8988T (cell line): ENCODE data around the gene TMEM213.
"Not testable (repeated sequence)": the region's sequence is repeated elsewhere in the genome, so short reads cannot be mapped to it uniquely, and the experiment has no call there.

Experiments used
- DNase-seq: peaks from one replicate; pipeline ENCODE4 v3.0.0; 2011

Gene TMEM213

DNA sequence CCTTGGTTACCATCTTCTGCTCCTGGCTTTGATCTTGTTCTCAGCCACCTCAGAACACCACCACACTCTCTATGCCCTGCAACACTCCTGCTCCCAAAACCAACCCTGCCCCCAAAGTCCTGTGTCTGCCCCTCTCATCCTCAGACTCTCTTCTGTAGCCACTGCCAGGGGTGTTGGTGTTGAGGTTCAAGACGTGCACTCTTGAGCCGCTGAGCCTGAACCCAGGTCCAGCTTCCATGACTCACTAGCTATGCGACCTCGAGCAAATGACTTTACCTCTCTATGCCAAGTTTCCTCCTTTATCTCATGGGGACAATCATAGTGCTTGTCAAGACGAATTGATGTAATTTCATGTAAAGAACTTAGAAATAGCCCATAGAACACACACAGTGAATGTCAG lies 1.0 kb downstream of the TMEM213 start:
- DNase-seq: no peak

DNA sequence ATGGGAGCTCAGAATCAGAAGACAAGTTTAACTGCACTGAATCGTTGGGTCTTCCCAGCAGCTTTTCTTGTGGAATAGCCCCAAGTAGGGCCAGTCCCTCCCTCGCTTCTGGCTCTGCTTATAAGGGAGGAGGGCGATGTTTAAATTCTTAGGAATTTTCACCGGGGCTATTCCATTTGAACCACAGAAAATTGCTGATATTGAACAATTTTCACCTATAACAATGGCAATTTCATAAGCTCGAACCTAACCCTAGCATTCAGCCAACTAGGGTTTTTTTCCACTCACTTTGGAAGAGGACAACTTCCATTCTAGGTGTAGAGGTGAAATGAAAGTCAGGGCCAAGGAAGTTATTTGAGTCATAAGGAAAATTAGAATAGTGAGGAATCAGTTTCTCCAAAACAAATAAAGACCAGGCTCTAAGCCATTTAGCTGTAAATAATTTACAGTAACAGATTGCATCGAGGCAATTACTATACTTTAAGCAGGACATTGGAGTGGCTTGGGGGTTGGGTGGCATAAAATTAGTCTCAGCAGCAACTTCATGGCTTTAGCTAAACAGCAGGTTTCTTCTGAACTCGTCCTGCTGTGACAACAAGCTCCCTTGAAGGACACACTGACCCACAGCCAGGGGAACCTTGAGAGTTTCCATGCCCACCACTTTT lies 1.7 kb downstream of the TMEM213 start:
- DNase-seq: no peak

DNA sequence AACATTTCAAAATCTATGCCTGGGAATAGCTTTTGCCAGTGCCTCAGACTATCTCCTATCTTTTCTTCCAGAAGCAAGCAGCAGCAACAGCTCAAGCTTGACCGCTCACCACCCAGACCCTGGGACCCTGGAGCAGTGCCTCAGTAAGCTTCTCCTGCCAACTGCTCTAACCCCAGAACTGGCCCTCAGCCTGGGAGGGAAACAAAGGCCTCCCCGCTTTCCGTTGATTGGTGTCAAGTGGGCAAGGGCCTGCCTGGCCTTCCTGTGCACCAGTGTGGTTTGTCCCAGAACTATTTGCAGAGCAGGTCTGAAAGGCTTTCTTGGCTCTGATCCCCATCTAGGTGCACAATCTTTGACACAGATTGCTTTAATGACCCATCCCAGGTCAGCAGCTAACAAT lies 3.5 kb downstream of the TMEM213 start:
- DNase-seq: no peak

DNA sequence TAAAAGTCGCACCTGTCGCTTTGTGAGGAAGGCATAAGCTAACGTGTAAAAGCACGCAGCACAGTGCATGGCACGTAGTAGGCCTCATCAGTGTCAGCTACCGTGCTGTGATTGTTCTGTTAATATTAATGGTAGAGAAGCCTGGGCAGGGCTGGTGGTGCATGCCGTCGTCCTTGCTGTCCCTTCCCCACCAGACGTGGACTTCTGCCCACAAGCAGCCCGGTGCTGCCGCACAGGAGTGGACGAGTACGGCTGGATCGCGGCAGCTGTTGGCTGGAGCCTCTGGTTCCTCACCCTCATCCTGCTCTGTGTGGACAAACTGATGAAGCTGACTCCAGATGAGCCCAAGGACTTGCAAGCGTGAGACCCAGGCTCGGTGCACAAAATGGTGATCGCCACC lies 4.9 kb downstream of the TMEM213 start:
- no peak for DNase-seq

DNA sequence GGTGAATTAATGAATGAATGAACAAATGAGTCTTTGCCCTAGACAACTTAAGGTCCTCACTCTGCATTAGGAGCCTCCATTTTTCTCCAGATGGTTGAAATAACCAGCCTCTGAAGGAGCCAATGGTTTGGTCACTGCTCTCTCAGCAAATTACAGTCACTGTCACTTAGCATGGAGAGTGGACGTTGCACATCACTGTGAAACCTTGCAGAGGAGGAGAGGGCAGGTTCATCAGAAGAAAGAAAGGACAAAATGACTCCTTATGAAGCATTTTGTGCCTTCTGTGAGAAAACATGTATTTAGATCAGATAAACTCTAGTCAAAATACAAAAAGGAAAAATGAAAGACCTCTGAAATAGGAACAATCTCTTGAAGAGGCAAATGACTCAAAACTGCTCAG lies 6.8 kb downstream of the TMEM213 start:
- no peak for DNase-seq

DNA sequence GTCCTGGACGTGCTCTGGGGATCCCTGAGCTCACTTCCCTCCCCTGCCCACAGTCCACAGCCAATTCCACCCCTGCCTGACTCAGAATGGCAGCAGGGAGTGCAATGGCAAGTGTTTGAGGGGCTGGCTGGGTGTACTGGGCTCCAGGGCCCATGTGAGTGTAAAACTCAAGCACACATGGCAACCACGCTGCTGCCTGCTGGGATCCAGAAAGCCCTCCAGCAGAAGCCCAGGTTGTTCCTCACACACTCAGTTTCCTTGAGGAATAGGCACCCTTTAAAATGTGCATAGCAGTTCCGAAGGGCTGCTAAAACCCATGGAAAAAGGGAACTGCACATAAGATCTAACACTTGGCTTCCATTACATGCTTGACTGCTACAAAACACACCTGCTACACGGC lies 11.6 kb downstream of the TMEM213 start:
- no peak for DNase-seq

DNA sequence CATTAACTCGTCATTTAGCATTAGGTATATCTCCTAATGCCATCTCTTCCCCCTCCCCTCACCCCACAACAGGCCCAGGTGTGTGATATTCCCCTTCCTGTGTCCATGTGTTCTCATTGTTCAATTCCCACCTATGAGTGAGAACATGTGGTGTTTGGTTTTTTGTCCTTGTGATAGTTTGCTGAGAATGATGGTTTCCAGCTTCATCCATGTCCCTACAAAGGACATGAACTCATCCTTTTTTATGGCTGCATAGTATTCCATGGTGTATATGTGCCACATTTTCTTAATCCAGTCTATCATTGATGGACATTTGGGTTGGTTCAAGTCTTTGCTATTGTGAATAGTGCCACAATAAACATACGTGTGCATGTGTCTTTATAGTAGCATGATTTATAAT lies 13.5 kb downstream of the TMEM213 start:
- DNase-seq: not testable (repeated sequence)

DNA sequence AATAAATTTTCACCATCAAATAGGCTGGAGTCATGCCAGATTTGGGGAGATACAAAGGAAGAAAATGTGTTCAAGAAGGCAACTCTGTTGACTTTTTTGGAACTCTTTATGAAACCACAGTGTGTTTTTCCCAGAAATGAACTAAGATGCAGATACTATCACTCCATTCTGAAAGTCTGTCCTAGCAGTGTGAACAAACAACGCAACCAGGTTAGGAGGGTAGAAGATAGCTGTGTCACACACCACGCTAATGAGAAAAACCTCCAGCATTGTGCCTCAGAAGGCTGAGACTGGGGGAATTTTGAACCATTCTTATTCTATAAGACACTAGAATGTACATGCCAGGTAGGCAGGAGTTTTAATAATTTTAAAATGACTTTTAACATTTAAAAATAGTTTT lies 16.2 kb downstream of the TMEM213 start:
- DNase-seq: no peak

DNA sequence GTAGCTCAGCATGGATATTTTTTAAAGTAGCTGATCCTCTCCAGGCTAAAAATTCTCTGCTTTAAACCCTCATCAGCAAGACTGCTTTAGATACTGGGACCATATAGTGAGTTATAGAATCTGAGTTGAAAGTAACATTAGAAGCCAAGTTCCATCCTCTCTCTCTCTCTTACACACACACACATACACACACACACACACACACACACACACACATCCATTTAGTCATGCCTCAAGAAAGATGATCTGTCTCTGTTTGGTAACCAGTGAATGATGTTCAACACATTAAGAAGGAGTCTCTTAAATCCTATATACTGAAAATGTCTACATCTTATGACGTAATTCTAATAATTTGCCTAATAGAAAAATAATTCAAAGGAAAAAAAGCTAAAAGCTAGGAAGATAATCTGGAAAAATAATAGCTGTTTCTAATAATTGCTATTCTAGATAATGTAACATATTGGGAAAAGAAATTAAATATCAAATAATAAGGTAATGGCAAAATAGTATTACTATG lies 17.1 kb downstream of the TMEM213 start:
- no peak for DNase-seq

DNA sequence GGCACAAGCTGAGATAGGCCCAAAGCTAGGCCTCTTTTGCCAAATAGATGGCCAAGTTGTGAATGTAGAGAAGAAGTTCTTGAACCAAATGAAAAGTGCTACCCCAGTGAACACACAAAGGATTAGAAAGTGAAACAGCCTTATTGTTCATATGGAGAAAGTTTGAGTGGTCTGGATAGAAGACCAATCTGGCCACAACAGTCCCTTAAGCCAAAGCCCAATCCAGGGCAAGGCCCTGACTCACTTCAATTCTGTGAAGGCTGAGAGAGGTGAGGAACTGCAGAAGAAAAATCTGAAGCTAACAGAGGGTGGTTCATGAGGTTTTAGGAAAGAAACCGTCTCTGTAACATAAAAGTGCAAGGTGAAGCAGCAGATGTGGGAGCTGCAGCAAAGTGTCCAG lies 18.9 kb downstream of the TMEM213 start:
- DNase-seq: no peak

DNA sequence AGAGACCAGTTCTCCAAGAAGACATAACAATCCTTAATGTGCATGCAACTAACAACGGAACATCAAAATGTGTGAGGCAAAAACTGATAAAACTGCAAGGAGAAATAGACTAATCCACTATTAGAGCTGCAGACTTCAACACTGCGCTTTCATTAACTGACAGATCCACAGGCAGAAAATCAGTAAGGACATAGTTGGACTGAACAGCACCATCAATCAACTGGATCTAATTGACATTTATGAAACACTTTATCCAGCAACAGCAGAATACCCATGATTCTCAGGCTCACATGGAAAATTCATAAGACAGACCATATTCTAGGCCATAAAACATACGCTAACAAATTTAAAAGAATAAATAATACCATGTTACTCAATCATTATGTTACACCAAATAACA lies 21.8 kb downstream of the TMEM213 start:
- no peak for DNase-seq

DNA sequence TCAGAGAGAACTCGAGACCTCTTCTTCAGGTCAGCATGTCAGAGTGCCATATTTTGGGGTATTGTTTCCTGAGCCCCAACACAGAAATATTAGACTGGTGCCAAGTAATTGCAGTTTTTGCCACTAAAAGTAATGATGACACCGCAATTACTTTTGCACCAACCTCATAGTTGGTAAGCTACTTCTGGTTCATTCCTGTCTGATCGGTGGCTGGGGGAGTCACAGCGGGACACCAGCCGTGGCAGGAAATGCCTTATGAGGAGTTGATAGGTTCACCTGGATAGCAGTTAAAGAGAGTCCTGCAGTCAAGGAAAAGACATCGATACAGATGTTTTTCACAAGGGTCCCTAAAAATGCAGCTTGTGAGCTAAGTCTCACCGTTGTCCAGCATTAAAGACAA lies 24.1 kb downstream of the TMEM213 start:
- DNase-seq: no peak

DNA sequence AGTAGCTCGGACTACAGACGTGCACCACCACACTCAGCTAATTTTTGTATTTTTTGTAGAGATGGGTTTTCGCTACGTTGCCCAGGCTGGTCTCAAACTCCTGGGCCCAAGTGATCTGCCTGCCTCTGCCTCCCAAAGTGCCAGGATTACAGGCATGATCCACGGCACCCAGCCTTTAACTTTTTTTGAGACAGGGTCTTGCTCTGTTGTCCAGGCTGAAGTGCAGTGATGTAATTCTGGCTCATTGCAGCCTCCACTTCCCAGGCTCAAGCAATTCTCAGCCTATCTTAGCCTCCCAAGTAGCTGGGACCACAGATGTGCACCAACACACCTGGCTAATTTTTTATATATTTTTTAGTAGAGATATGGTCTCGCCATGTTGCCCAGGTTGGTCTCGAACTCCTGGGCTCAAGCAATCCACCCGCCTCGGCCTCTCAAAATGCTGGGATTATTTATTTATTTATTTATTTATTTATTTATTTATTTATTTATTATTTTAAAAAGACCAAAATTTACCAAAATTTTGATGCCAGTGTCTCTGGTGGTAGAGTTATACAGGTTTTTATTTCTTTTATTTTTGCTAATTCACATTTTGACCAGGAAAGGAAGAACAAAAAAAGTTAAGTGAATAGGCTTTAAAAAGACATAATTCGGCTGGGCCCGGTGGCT lies 25.2 kb downstream of the TMEM213 start:
- DNase-seq: no peak

DNA sequence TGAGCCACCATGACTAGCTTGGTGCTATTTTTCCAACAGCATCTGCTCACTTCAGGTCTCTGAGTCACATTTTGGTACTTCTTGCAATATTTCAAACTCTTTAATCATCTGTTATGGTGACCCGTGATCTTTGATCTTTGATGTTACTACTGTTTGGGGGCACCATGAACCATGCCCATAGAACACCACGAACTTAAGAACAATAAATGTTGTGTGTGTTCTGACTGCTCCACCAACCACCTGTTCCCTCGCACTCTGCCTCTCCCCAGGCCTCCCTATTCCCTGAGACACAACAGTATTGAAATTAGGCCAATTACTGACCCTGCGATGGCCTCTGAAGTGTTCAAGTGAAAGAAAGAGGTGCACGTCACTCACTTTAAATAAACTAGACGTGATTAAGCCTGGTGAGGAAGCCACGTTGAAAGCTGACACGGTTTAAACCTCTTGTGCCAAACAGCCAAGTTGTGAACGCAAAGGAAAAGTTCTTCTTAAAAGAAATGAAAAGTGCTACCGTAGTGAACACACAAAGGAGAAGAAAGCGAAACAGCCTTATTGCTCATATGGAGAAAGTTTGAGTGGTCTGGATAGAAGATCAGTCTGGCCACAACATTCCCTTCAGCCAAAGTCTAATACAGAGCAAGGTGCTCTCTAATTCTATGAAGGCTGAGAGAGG lies 27.4 kb downstream of the TMEM213 start:
- DNase-seq: no peak

DNA sequence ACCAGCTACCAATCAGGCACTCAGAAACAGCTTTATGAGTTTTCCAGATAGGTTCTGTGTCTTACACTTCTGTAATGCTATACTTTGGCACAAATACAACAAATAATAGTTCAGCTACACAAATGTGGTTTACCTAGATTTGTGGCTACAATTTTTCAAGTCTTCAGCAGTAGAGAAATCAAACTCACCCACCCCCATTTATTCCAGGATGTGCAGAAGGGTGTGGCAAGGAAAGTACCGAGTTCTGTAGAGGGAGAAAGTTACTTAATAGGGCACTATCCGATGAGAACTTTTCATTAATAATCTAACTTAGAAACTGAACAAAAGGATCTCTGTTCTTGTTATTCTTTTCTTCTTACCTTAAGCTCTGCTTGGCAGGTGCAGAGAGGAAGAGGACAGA lies 30.5 kb downstream of the TMEM213 start:
- no peak for DNase-seq

DNA sequence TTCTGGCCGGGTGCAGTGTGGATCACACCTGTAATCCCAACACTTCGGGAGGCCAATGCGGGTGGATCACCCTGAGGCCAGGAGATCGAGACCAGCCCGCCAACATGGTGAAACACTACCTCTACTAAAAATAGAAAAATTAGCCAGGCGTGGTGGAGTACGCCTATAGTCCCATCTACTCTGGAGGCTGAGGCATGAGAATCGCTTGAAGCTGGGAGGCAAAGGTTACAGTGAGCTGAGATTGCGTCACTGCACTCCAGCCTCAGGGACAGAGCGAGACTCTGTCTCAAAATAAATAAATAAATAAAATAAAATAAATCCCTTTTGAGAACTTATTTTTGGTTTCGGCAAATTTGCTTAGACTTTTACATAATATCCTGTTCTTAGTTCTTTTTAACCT lies 31.5 kb downstream of the TMEM213 start:
- DNase-seq: no peak

DNA sequence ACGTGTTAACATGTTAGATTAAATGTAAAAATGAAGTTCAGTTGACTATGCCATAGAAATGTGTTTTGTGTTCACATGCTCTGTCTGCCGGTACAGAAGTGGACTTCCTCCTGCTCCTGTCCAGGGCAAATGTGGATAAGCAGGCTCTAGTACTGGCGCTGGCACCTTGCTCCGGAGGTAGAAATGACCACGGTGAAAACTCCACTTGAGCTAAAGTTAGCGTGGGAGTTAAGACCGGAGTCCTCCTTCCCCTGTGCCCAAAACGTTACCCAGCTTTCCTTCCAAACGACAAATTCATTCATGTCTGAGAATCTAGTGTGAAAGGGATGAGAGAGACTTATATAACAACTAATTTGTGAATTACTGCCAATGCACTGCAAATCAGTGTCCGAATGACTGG lies 35.2 kb downstream of the TMEM213 start:
- DNase-seq: no peak

DNA sequence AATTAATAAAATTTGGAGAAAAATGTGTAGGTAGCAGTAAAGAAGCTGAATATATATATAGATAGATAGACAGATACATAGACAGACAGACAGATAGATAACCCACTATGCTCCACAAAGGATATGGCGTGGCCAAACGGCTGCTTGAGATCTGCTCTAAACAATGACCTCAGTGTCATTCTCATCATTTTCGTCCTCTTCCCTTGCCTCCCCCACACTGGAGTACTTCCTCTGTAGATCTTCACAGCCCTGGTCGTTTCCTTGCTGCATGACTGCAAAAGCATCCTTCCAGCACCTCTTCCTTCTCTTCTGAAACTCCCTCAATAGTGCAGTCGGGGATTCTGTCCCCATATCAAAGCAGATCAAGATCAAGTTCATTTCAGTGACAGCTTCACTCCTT lies 35.8 kb downstream of the TMEM213 start:
- DNase-seq: no peak

DNA sequence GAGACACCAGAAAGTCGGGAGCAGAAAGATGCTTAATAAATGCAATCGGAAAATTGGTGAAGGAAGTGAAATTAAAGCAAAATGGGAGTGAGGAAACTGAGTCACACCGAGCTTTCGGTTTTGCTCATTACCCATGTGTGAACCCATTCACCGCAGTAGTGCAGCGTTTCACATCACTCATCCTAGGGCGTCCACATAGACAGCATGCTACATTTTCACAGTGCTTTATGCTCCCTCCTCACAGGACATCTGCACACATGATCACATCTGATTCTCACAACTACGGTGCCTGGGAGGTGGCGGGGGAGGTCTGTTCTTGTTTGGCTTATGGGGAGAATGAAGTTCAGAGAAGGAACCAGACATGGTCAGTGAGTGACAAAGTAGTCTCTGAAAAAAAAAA lies 36.8 kb downstream of the TMEM213 start:
- DNase-seq: no peak

DNA sequence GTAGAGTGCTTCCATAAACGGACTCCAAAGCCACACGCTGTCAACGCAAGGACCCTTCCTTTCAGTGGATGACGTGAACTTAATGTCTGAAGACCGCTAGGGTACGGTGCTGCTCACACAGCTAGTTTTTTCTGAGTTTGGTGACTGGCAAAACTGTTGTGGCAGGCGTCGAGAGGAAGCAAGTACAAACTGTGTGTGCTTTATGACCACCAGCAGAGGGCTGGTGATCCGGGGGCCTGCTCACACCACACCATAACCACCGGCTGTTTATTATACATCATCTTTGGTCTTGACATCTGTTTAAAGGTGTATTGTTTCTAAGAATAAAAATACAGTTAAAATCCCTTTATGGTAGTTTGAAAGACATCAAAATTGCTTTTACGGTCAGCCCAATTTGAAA lies 37.3 kb downstream of the TMEM213 start:
- no peak for DNase-seq

DNA sequence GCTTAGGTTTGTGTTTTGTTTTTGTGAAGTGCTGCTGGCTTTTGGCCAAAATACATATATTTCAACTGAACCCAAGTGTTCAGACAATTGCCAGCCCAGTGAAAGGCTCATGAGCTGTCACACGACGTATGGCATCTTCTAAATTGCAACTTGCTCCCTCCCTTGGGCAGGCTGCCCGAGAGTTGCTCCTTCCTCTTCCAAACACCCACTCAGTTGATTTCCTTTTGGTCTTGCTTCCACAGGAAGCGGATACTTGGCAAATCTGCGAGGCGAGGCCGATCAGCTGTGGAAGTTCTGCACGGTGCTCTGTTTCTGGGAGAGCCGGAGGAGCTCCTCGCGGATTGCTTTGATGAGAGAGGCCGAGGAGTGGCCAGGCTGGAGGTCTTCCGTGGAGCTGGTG lies 39.8 kb downstream of the TMEM213 start:
- no peak for DNase-seq

DNA sequence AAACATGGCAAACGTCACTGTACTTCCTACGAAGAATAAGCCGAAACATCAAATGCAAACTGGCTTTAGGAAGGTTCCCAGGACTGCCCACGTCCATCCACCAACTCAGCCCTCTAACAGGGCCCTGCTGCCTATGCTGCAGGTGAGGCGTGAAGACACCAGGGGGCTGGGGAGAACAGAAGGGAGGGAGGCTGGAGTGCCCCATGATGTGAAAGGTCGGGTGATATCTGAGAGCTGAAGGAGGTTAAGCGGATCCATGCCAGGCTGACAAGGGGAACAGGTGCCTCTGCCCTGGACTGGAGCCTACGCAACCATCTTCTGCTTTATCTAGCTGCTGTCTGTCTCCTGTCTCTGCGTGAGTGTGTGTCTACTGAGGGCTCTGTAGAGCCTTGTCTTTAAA lies 40.4 kb downstream of the TMEM213 start:
- no peak for DNase-seq

DNA sequence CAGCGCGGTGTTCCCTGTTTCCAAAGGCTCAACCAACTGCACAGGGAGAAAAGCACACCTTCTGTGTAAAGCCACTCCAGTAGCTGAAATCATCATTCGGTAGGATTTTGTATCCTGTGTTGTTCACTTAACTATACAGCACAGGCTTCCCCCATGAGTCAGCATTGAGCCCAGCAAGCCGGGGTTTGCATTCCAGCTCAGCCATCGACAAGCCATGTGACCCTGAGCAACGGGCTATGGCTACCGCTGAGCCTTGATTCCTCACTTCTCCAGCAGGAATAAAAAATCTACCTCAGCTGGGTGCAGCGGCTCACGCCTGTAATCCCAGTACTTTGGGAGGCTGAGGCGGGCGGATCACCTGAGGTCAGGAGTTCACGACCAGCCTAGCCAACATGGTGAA lies 44.3 kb downstream of the TMEM213 start:
- DNase-seq: no peak
